Stimulated activated CD8-positive, alpha-beta memory T cell treated with anti-CD3 and anti-CD28 coated beads, Interleukin-12 subunit alpha, Interleukin-12 subunit beta, amount 100 ng/mL, for 1 hour (primary cell): ENCODE data around the gene CRB1.
"Not testable (repeated sequence)": the region's sequence is repeated elsewhere in the genome, so short reads cannot be mapped to it uniquely, and the experiment has no call there.

Experiments used
- DNase-seq: peaks from one replicate; pipeline ENCODE4 v3.0.0-alpha.2; 2020; ENCODE audit warnings: low read depth

CRB1 gene

GRCh38 chr1:197465528-197466327, 197.7 kb downstream of the CRB1 start:
- no peak for DNase-seq

- DNase-seq: no peak
Measured at GRCh38 chr1:197466813-197467212, 198.8 kb downstream of the CRB1 start.

DNA sequence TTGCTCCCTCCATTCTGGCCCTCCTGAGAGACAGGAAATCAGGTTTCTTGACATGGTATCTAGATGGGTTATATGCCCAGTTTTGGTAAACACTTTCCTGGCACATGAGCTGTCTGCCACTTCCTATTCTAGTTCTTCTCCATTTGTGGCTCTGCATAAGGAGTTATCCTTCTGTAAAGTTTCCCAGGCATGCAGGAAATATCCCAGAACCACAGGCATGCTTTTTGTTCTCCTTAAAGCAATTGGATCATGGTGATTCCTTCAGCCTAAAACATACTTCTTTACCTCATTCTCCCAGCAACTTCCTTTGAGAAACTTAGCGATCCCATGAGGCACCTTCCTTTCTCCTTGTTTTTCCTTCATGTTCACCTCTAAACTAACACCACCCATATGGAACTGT, 199.8 kb downstream of the CRB1 start:
- DNase-seq: no peak

GRCh38 chr1:197468543-197469175, 200.6 kb downstream of the CRB1 start:
- no peak for DNase-seq

- no peak for DNase-seq
Measured at GRCh38 chr1:197469620-197470210, 201.7 kb downstream of the CRB1 start.

DNA sequence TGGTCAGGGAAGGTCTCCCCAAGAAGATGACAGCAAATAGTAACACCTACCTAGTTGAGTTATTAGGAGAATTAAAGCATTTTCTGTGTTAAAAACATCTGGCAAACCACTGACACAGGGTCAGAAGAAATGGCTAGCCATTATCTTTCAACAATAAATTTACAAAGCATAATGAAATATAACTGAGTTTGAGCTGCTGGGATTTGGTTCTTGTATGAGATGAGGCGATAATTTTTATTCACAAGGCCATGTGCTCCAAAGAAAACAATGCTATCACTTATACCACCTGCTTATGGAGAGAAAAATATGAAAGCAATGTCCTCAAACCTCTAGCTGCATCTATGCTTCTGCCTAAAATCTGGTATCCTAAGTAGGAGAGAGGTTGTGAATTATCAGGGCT, 202.3 kb downstream of the CRB1 start:
- DNase-seq: no peak

- DNase-seq: no peak
Measured at GRCh38 chr1:197471248-197471985, 203.4 kb downstream of the CRB1 start.

- no peak for DNase-seq
Measured at GRCh38 chr1:197472141-197472540, 204.1 kb downstream of the CRB1 start.

DNA sequence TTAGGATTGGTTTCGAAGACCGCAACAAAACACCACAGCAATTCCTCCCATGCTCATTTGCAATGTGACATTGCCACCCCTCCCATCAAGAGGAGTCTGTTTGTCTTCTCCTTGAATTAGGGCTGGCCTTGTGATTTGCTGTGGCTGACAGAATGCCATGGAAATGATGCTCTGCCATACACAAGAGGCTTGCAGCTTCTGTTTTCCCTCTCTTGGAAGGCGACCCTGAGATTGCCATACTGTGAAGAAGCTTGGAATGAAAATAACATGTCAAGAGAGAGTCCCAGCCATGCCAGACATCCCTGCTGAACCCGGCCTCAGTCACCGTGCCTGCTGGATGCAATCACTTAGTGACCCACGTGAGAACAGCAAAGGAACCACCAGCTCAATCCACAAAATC, 212.4 kb downstream of the CRB1 start:
- DNase-seq: no peak

DNA sequence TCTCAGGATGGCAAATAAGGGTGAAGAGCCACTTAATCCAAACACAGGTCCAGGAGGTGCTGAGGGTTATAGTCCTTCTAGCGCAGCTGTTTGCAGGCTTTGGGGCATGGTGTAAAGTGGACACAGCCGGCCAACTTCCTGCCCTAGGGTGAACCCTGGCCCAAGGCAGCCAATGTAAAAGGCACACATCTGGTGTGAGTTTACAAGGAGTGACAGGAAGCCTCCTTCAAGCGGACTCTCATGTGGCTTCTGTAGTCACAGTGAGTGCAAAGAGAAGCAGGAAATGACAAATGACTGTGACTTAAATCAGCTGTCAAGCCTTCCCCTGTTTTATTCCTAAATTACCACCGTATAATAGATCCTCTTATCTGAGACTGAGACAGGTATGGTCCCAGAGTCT, 213.0 kb downstream of the CRB1 start:
- peak; percentile 1 for DNase-seq

- no peak for DNase-seq
Measured at GRCh38 chr1:197485790-197486189, 217.7 kb downstream of the CRB1 start.

GRCh38 chr1:197486946-197487345, 218.9 kb downstream of the CRB1 start:
- no peak for DNase-seq

DNA sequence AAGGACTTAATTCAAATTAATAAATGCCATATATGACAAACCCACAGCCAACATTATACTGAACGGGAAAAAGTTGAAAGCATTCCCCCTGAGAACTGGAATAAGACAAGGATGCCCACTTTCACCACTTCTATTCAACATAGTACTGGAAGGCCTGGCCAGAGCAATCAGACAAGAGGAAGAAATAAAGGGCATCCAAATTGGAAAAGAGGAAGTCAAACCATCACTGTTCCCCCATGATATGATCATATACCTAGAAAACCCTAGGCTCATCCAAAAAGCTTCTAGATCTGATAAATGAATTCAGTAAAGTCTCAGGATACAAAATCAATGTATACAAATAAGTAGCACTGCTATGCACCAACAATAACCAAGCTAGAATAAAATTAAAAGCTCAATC, 223.5 kb downstream of the CRB1 start:
- DNase-seq: not testable (repeated sequence)

DNA sequence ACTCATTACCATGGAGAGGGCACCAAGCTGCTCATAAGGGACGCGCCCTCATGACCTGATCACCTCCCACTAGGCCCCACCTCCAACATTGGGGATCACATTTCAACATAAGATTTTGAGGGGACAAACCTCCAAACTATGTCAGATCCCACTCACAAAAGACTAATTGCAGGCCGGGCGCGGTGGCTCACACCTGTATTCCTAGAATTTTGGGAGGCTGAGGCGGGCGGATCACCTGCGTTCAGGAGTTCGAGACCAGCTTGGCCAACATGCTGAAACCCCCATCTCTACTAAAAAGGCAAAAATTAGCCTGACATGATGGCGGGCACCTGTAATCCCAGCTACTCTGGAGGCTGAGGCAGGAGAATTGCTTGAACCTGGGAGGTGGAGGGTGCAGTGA, 228.7 kb downstream of the CRB1 start:
- DNase-seq: no peak

DNA sequence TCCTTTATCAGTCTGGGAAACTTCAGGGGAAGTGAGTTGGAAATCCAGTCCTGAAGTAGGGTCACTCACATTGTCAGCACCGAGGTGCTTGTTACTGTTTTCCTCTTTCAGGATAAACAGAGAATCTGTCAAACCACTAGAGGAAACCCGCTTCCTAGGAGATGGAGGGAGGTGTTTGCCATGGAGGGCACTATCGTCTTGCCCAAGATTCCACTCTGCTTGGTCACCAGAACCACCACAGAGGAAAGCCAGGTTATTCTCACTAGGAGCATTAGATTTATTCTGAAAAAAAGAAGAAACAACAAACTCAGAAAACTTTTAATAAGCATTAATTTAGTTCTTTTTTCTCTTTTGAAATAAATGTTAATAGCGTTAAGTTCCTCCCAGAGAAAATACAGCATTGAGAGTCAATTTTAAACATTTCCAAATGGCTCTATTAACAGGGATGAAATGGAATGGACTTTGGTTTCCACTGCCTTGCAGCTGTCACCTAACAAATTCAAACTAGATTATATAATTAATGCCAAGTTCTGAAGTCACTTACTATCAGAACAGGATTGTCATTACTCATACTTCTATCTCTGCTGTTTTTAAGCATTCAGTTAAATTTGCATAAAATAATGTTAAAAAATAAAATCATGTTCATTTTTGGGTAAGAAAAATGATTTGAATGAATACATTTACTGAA, 242.8 kb downstream of the CRB1 start:
- no peak for DNase-seq

- DNase-seq: no peak
Measured at GRCh38 chr1:197515421-197515820, 247.4 kb downstream of the CRB1 start.

GRCh38 chr1:197519741-197520334, 251.8 kb downstream of the CRB1 start:
- no peak for DNase-seq

- DNase-seq: no peak
Measured at GRCh38 chr1:197521118-197521739, 253.2 kb downstream of the CRB1 start.

DNA sequence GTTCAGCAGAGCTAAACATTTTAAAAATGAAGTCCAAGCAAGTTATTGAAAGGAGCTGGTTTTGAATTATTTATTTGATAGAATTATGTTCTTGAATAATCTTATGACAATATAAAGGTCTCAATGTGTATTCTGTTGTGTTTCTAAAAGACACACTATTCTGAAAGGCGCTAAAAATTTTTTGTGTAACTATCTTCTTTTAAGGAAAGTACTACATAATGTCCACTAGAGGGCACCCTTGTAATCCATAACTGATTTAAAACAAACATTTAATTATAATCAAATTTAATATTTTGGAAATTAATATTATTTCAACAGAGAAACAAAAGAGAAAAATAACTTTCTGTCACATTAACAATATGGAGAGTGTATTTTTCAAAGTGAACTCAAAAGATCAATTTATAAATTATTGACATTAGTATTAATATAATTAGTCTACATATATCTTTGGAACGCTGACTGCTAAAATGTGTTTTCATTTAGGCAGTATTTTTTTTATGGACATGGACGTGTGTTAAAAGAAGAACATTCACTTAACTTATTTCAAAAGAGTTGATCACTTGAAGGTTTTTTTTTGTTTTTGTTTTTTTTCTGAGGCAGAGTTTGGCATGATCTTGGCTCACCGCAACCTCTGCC, 258.8 kb downstream of the CRB1 start:
- no peak for DNase-seq
